Measurements from ENCODE around the gene FAM163A.

- TF ChIP-seq CTCF (IDR thresholded peaks at IDR 0.05) (no peak), POLR2A (IDR thresholded peaks at IDR 0.05) (no peak)
Measured at GRCh38 chr1:179794669-179795068, 51.6 kb downstream of the FAM163A start.
